HEK293 (cell line): ENCODE data around the gene NCOA3.

ENCODE experiments used
- CTCF ChIA-PET: fragments of 350-600 bp; formaldehyde crosslinking; extraction: SDS; loops from one replicate; lab custom pipeline; 2021; ENCODE audit warnings: antibody characterized with exemption; lab: Yijun Ruan, JAX
- POLR2A ChIA-PET: fragments of 300-600 bp; formaldehyde crosslinking; extraction: SDS; loops from one replicate; lab custom pipeline; 2020; ENCODE audit warnings: antibody characterized with exemption, inconsistent platforms; lab: Yijun Ruan, JAX
- H3K27ac ChIP-seq: fragments of 200-500 bp; sonication (Bioruptor generic); 2 replicates; pipeline ENCODE4 v1.5.1; 2014; ENCODE audit warnings: low read depth, low read length, control low read depth, inconsistent platforms; ENCODE audit errors: extremely low read depth
- H3K36me3 ChIP-seq, 2 experiments: fragments of 200-500 bp in 1 of 2; sonication (Bioruptor generic) in 1 of 2; 1 replicate in 1 of 2; 2 replicates in 1 of 2; pipeline ENCODE4 v1.5.1; 2014 to 2017; ENCODE audit warnings: inconsistent platforms in 2 of 2, low read length in 2 of 2; ENCODE audit not compliant: control insufficient read depth in 2 of 2, insufficient read depth in 1 of 2
- H3K4me1 ChIP-seq: fragments of 200-500 bp; sonication (Bioruptor generic); 2 replicates; pipeline ENCODE4 v1.5.1; 2014; ENCODE audit warnings: mild to moderate bottlenecking, low read length, inconsistent platforms; ENCODE audit not compliant: control insufficient read depth, insufficient read depth
- H3K4me3 ChIP-seq: 2 replicates; pipeline ENCODE4 v1.5.1; 2011; ENCODE audit warnings: low read depth, mild to moderate bottlenecking, control low read depth, low read length, moderate library complexity
- H3K9me3 ChIP-seq: fragments of 200-500 bp; sonication (Bioruptor generic); 2 replicates; pipeline ENCODE4 v1.5.1; 2014; ENCODE audit warnings: low read depth, low read length, inconsistent platforms; ENCODE audit not compliant: control insufficient read depth, insufficient read depth
- FEZF1 ChIP-seq: fragments of 450-650 bp; formaldehyde crosslinking; IDR thresholded peaks from 2 replicates; pipeline ENCODE4 v1.5.1; 2016; ENCODE audit warnings: missing biosample characterization, missing genetic modification characterization
- HIC1 ChIP-seq: fragments of 450-650 bp; formaldehyde crosslinking; IDR thresholded peaks from 2 replicates; pipeline ENCODE4 v1.5.1; 2016; ENCODE audit warnings: missing biosample characterization, missing genetic modification characterization
- HOXD13 ChIP-seq: sonication (generic); formaldehyde crosslinking; IDR thresholded peaks from 2 replicates; pipeline ENCODE4 v1.8.0; 2022; ENCODE audit warnings: missing genetic modification reagents, borderline replicate concordance
- RBAK ChIP-seq: fragments of 450-650 bp; formaldehyde crosslinking; IDR thresholded peaks from 2 replicates; pipeline ENCODE4 v1.5.1; 2016; ENCODE audit warnings: missing biosample characterization, missing genetic modification characterization
- REPIN1 ChIP-seq: fragments of 450-650 bp; formaldehyde crosslinking; IDR thresholded peaks from 2 replicates; pipeline ENCODE4 v1.5.1; 2017; ENCODE audit warnings: missing biosample characterization, missing genetic modification characterization, low read depth
- SP3 ChIP-seq: fragments of 450-650 bp; formaldehyde crosslinking; IDR thresholded peaks from 2 replicates; pipeline ENCODE4 v1.5.1; 2016; ENCODE audit warnings: missing biosample characterization, missing genetic modification characterization
- ZFP41 ChIP-seq: fragments of 450-650 bp; formaldehyde crosslinking; IDR thresholded peaks from 2 replicates; pipeline ENCODE4 v1.5.1; 2016; ENCODE audit warnings: missing biosample characterization, missing genetic modification characterization, borderline replicate concordance
- ZNF10 ChIP-seq: fragments of 450-650 bp; formaldehyde crosslinking; IDR thresholded peaks from 2 replicates; pipeline ENCODE4 v1.5.1; 2017; ENCODE audit warnings: missing biosample characterization, missing genetic modification characterization
- ZNF157 ChIP-seq: fragments of 450-650 bp; formaldehyde crosslinking; IDR thresholded peaks from 2 replicates; pipeline ENCODE4 v1.5.1; 2016; ENCODE audit warnings: missing biosample characterization, missing genetic modification characterization
- ZNF169 ChIP-seq: fragments of 450-650 bp; formaldehyde crosslinking; IDR thresholded peaks from 2 replicates; pipeline ENCODE4 v1.5.1; 2016; ENCODE audit warnings: missing biosample characterization, missing genetic modification characterization
- ZNF184 ChIP-seq: fragments of 450-650 bp; IDR thresholded peaks from 2 replicates; pipeline ENCODE4 v1.5.1; 2018; ENCODE audit warnings: missing biosample characterization, mild to moderate bottlenecking, missing genetic modification characterization
- ZNF350 ChIP-seq: fragments of 450-650 bp; formaldehyde crosslinking; IDR thresholded peaks from 2 replicates; pipeline ENCODE4 v1.5.0; 2017; ENCODE audit warnings: missing biosample characterization, mild to moderate bottlenecking, missing genetic modification characterization
- ZNF549 ChIP-seq: fragments of 450-650 bp; IDR thresholded peaks from 2 replicates; pipeline ENCODE4 v1.5.1; 2018; ENCODE audit warnings: missing biosample characterization, missing genetic modification characterization, mild to moderate bottlenecking, inconsistent platforms, moderate library complexity
- ZNF600 ChIP-seq: fragments of 450-650 bp; formaldehyde crosslinking; IDR thresholded peaks from 2 replicates; pipeline ENCODE4 v1.5.1; 2016; ENCODE audit warnings: missing biosample characterization, missing genetic modification characterization
- ZNF677 ChIP-seq: fragments of 450-650 bp; IDR thresholded peaks from 2 replicates; pipeline ENCODE4 v1.5.0; 2018; ENCODE audit warnings: missing biosample characterization, mild to moderate bottlenecking, missing genetic modification characterization, moderate library complexity
- ZNF701 ChIP-seq: fragments of 450-650 bp; formaldehyde crosslinking; IDR thresholded peaks from 2 replicates; pipeline ENCODE4 v1.5.1; 2016; ENCODE audit warnings: missing biosample characterization, missing genetic modification characterization
- ZNF76 ChIP-seq: fragments of 450-650 bp; formaldehyde crosslinking; IDR thresholded peaks from 2 replicates; pipeline ENCODE4; 2016; ENCODE audit warnings: low read depth, missing biosample characterization, missing genetic modification characterization, borderline replicate concordance
- TF ChIP-seq, protein P1 (sequence below): fragments of 450-650 bp; formaldehyde crosslinking; IDR thresholded peaks from 2 replicates; pipeline ENCODE4 v1.5.1; 2016; ENCODE audit warnings: missing biosample characterization, missing genetic modification characterization

Gene NCOA3

DNA sequence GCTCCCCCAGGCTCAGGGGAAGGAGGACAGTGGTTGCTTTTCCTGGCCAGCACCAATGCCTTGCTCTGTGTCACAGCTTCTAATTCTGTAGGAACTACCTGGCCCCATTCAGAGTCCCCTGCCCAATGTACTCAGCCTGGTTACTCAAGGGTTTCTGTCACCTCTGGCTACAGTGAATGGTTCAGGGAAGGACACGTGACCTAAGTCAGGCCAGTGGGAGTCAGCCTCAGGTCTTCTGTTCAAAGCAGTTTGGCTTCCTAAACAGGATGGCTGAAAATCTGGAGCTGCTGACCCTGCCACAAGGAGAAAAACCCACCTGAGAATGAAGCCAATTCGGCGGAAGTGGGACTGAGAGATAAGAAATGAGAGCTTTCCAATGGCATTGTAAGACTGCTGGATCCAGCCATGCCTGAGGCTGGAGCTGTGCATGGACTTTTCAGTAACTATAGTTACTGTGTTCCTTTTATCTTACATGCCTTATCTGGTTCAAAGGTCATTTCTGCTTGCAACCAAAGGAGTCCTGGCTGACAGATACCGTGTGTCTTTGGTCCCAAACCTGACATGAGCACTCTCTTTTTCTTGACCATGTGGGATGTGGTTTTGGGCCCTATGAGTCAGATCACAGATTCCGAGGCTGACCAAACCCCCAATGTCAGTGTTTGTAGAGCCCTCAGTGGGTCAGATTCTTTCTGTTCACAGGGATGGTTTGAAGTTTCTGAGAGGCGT is 179.3 kb downstream of the NCOA3 start:
- no peak overlapping the region for H3K27ac ChIP-seq
- no peak overlapping the region for H3K4me3 ChIP-seq
- TF ChIP-seq, protein P1, sequence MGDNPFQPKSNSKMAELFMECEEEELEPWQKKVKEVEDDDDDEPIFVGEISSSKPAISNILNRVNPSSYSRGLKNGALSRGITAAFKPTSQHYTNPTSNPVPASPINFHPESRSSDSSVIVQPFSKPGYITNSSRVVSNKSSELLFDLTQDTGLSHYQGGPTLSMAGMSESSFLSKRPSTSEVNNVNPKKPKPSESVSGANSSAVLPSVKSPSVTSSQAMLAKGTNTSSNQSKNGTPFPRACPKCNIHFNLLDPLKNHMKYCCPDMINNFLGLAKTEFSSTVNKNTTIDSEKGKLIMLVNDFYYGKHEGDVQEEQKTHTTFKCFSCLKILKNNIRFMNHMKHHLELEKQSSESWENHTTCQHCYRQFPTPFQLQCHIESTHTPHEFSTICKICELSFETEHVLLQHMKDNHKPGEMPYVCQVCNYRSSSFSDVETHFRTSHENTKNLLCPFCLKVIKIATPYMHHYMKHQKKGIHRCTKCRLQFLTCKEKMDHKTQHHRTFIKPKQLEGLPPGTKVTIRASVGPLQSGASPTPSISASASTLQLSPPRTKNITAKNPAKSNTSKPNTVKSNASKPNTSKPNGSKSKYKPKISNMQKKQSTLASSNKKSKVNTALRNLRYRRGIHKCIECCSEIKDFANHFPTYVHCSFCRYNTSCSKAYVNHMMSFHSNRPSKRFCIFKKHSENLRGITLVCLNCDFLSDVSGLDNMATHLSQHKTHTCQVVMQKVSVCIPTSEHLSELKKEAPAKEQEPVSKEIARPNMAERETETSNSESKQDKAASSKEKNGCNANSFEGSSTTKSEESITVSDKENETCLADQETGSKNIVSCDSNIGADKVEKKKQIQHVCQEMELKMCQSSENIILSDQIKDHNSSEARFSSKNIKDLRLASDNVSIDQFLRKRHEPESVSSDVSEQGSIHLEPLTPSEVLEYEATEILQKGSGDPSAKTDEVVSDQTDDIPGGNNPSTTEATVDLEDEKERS = no peak
- TF ChIP-seq ZNF350 = no peak
- TF ChIP-seq RBAK (tag by site-specific recombination) = no peak
- no peak for TF ChIP-seq ZNF157 (tag by site-specific recombination)
- no peak for TF ChIP-seq ZNF600 (tag by site-specific recombination)
- TF ChIP-seq ZNF677 = no peak
- H3K4me1 ChIP-seq = no peaks in the 10 kb centered on the region
- no peaks in the 10 kb centered on the region for H3K9me3 ChIP-seq
- peaks cover 0 to 61% of the 10 kb centered on the region in 2 experiments; a peak in 2 of 3 replicates for H3K36me3 ChIP-seq
- POLR2A ChIA-PET = no interaction called here
- CTCF ChIA-PET = interaction anchor here (0.6 to 1.8 kb wide), 4 partner anchors 17 to 940 kb away, joined by 4 to 10 read pairs (median 4); no protein-coding TSS in a partner anchor

DNA sequence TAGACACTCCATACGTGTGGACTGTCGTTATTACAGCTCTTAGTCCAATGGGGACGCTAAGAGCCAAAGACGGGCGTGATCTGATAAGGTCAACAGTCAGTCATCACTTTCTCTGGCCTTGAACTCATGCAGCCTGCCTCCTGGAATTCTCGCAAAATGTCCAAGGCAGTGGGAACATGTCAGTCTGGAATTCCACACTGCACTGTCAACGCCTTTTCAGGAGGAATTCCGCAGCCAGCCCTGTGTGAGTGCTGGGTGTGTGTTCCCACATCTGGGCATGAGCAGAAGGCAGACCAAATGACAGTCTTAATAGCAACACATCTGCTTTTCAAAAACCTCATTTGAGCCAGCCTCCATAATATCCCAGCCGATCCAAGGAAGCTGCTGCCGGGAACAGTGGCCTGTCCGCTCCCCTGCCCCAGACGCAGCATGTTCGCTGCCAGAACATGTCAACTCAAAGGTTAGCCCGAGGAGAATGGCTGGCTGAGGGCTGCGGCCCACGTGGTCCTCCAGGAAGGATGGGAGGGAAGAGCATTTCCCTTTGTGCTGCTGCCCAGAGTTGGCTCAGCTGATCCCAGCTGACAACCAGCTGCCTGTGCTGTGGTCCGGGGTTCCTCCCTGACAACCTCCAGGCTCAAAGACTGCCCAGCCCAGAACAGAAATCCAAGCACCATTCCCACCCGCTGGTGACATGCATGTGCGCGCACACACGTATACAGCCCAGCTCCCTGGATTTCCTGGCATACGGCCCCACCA is 180.5 kb downstream of the NCOA3 start:
- no peaks in the 10 kb centered on the region for H3K4me1 ChIP-seq
- ChIA-PET POLR2A (no interaction called here), CTCF (interaction anchor here (1.0 kb wide), 1 partner anchor 938 kb away, joined by 4 read pairs; no protein-coding TSS in a partner anchor)
- H3K9me3 ChIP-seq = no peaks in the 10 kb centered on the region
- H3K27ac ChIP-seq = no peak overlapping the region
- peaks cover 0 to 62% of the 10 kb centered on the region in 2 experiments; a peak in 2 of 3 replicates for H3K36me3 ChIP-seq
- no peak for TF ChIP-seq HIC1 (tag by site-specific recombination)
- no peak for TF ChIP-seq ZNF184
- no peak for TF ChIP-seq ZNF76 (tag by site-specific recombination)
- TF ChIP-seq HOXD13 (CRISPR knock-in tag) = no peak
- no peak for TF ChIP-seq ZNF549
- TF ChIP-seq ZFP41 (tag by site-specific recombination) = no peak
- no peak for TF ChIP-seq FEZF1 (tag by site-specific recombination)
- TF ChIP-seq ZNF701 = no peak
- no peak for TF ChIP-seq ZNF169
- TF ChIP-seq REPIN1 (tag by site-specific recombination) = no peak
- no peak for TF ChIP-seq ZNF10 (tag by site-specific recombination)
- no peak for TF ChIP-seq SP3 (tag by site-specific recombination)
- H3K4me3 ChIP-seq = no peak overlapping the region
